ENCODE data around the gene SRC.

The SRC gene

GRCh38 chr20:37351689-37352607 is 6.0 kb downstream of the SRC start:
- no peak for DNase-seq

- DNase-seq: no peak
Measured at GRCh38 chr20:37352608-37352980, 6.7 kb downstream of the SRC start.

- DNase-seq: no peak
Measured at GRCh38 chr20:37353285-37353849, 7.4 kb downstream of the SRC start.

GRCh38 chr20:37354210-37355195 is 8.6 kb downstream of the SRC start:
- DNase-seq: no peak

- DNase-seq: no peak
Measured at GRCh38 chr20:37355252-37356180, 9.6 kb downstream of the SRC start.

GRCh38 chr20:37356387-37356786 is 10.4 kb downstream of the SRC start:
- peak; percentile 61 for DNase-seq

GRCh38 chr20:37356961-37357371 is 11.0 kb downstream of the SRC start:
- peak; percentile 24 for DNase-seq

GRCh38 chr20:37357481-37358365 is 11.8 kb downstream of the SRC start:
- DNase-seq: peak; percentile 30

- peak; percentile 19 for DNase-seq
Measured at GRCh38 chr20:37358366-37359150, 12.6 kb downstream of the SRC start.

GRCh38 chr20:37359331-37359730 is 13.4 kb downstream of the SRC start:
- peak; percentile 9 for DNase-seq

- peak; percentile 17 for DNase-seq
Measured at GRCh38 chr20:37359836-37360235, 13.9 kb downstream of the SRC start.

GRCh38 chr20:37360391-37361115 is 14.6 kb downstream of the SRC start:
- peak; percentile 6 for DNase-seq

GRCh38 chr20:37361336-37361735 is 15.4 kb downstream of the SRC start:
- DNase-seq: peak; percentile 12

- DNase-seq: peak; percentile 12
Measured at GRCh38 chr20:37362231-37362792, 16.4 kb downstream of the SRC start.

- DNase-seq: peak; percentile 4
Measured at GRCh38 chr20:37362821-37363220, 16.9 kb downstream of the SRC start.

GRCh38 chr20:37363221-37364012 is 17.5 kb downstream of the SRC start:
- DNase-seq: peak; percentile 8

GRCh38 chr20:37364013-37364926 is 18.3 kb downstream of the SRC start:
- peak; percentile 10 for DNase-seq
